Dendritic cell treated with granulocyte-macrophage colony-stimulating factor and Interleukin-4, amounts not matched to agents 40 ng/mL and 50 ng/mL, for 4 days (primary cell): ENCODE results near the gene CPT1A.
"Not testable (repeated sequence)": the region's sequence is repeated elsewhere in the genome, so short reads cannot be mapped to it uniquely, and the experiment has no call there.

Experiments used
- H3K27ac Mint-ChIP-seq: one replicate; pipeline ENCODE4 v1.8.0; 2022; ENCODE audit warnings: mild to moderate bottlenecking, mixed read lengths
- H3K27me3 Mint-ChIP-seq: one replicate; pipeline ENCODE4 v1.8.0; 2022; ENCODE audit warnings: mild to moderate bottlenecking, mixed read lengths
- H3K36me3 Mint-ChIP-seq: one replicate; pipeline ENCODE4 v1.8.0; 2022; ENCODE audit warnings: low read depth, mixed read lengths
- H3K4me1 Mint-ChIP-seq: one replicate; pipeline ENCODE4 v1.8.0; 2022; ENCODE audit warnings: low read depth, mixed read lengths
- H3K4me3 Mint-ChIP-seq: one replicate; pipeline ENCODE4 v1.8.0; 2022; ENCODE audit warnings: mild to moderate bottlenecking, moderate library complexity, mixed read lengths
- H3K9me3 Mint-ChIP-seq: one replicate; pipeline ENCODE4 v1.8.0; 2022; ENCODE audit warnings: mixed read lengths
- intact Hi-C: fragments of 100-400 bp; cut with micrococcal nuclease; formaldehyde crosslinking; loops from one replicate; pipeline ENCODE4 v1.15.0; 2022

The CPT1A gene

GRCh38 chr11:68863553-68864265 is 22.0 kb upstream of the CPT1A start:
- Mint-ChIP-seq H3K4me3 (no peak overlapping the region), H3K27ac (no peak overlapping the region), H3K4me1 (no peaks in the 10 kb centered on the region), H3K27me3 (peaks cover 5% of the 10 kb centered on the region), H3K9me3 (peaks cover 10% of the 10 kb centered on the region), H3K36me3 (no peaks in the 10 kb centered on the region)
- intact Hi-C loops, result no loop called here

- Mint-ChIP-seq H3K4me3 (no peak overlapping the region), H3K9me3 (peaks cover 10% of the 10 kb centered on the region), H3K36me3 (no peaks in the 10 kb centered on the region), H3K4me1 (no peaks in the 10 kb centered on the region), H3K27ac (no peak overlapping the region), H3K27me3 (no peaks in the 10 kb centered on the region)
- intact Hi-C loops, result no loop called here
Measured at GRCh38 chr11:68862421-68862820, 20.7 kb upstream of the CPT1A start.

- H3K9me3 Mint-ChIP-seq, result peaks cover 9% of the 10 kb centered on the region
- no peaks in the 10 kb centered on the region for H3K36me3 Mint-ChIP-seq
- H3K4me1 Mint-ChIP-seq, result peaks cover 5% of the 10 kb centered on the region
- no peak overlapping the region for H3K4me3 Mint-ChIP-seq
- no peak overlapping the region for H3K27ac Mint-ChIP-seq
- peaks cover 7% of the 10 kb centered on the region for H3K27me3 Mint-ChIP-seq
- intact Hi-C loops, result no loop called here
Measured at GRCh38 chr11:68859123-68859522, 17.4 kb upstream of the CPT1A start.

- no peak overlapping the region for H3K4me3 Mint-ChIP-seq
- H3K27me3 Mint-ChIP-seq, result peaks cover 24% of the 10 kb centered on the region
- intact Hi-C loops, result no loop called here
- no peak overlapping the region for H3K27ac Mint-ChIP-seq
- peaks cover 5% of the 10 kb centered on the region for H3K4me1 Mint-ChIP-seq
- no peaks in the 10 kb centered on the region for H3K9me3 Mint-ChIP-seq
- H3K36me3 Mint-ChIP-seq, result no peaks in the 10 kb centered on the region
Measured at GRCh38 chr11:68857037-68857586, 15.4 kb upstream of the CPT1A start.

- H3K4me1 Mint-ChIP-seq, H3K36me3 Mint-ChIP-seq, H3K27ac Mint-ChIP-seq, H3K9me3 Mint-ChIP-seq, intact Hi-C loops, H3K4me3 Mint-ChIP-seq: not testable (repeated sequence)
- H3K27me3 Mint-ChIP-seq, result peaks cover 25% of the 10 kb centered on the region
Measured at GRCh38 chr11:68856425-68857030, 14.8 kb upstream of the CPT1A start.

- intact Hi-C loops, result no loop called here
- H3K4me3 Mint-ChIP-seq, result peak overlapping the region; percentile 77
- no peaks in the 10 kb centered on the region for H3K36me3 Mint-ChIP-seq
- H3K27me3 Mint-ChIP-seq, result peaks cover 25% of the 10 kb centered on the region
- H3K27ac Mint-ChIP-seq, result peak overlapping the region; percentile 79
- H3K4me1 Mint-ChIP-seq, result peaks cover 5% of the 10 kb centered on the region
- H3K9me3 Mint-ChIP-seq, result no peaks in the 10 kb centered on the region
Measured at GRCh38 chr11:68855205-68855981, 13.7 kb upstream of the CPT1A start.

- intact Hi-C loops, result no loop called here
- peaks cover 5% of the 10 kb centered on the region for H3K4me1 Mint-ChIP-seq
- peak overlapping the region; percentile 79 for H3K27ac Mint-ChIP-seq
- no peaks in the 10 kb centered on the region for H3K36me3 Mint-ChIP-seq
- no peaks in the 10 kb centered on the region for H3K9me3 Mint-ChIP-seq
- peaks cover 25% of the 10 kb centered on the region for H3K27me3 Mint-ChIP-seq
- peak overlapping the region; percentile 77 for H3K4me3 Mint-ChIP-seq
Measured at GRCh38 chr11:68854273-68854958, 12.7 kb upstream of the CPT1A start.

GRCh38 chr11:68852628-68853027 is 10.9 kb upstream of the CPT1A start:
- Mint-ChIP-seq H3K36me3 (no peaks in the 10 kb centered on the region), H3K27ac (no peak overlapping the region), H3K4me3 (no peak overlapping the region), H3K4me1 (peaks cover 5% of the 10 kb centered on the region), H3K27me3 (peaks cover 29% of the 10 kb centered on the region), H3K9me3 (no peaks in the 10 kb centered on the region)
- intact Hi-C loops, result no loop called here

GRCh38 chr11:68848429-68848828 is 6.7 kb upstream of the CPT1A start:
- no peak overlapping the region for H3K4me3 Mint-ChIP-seq
- H3K4me1 Mint-ChIP-seq, result peaks cover 9% of the 10 kb centered on the region
- no peak overlapping the region for H3K27ac Mint-ChIP-seq
- H3K9me3 Mint-ChIP-seq, result no peaks in the 10 kb centered on the region
- no peaks in the 10 kb centered on the region for H3K36me3 Mint-ChIP-seq
- intact Hi-C loops, result no loop called here
- peaks cover 27% of the 10 kb centered on the region for H3K27me3 Mint-ChIP-seq

GRCh38 chr11:68847395-68847794 is 5.7 kb upstream of the CPT1A start:
- intact Hi-C loops, result no loop called here
- no peaks in the 10 kb centered on the region for H3K36me3 Mint-ChIP-seq
- no peak overlapping the region for H3K27ac Mint-ChIP-seq
- peaks cover 17% of the 10 kb centered on the region for H3K4me1 Mint-ChIP-seq
- no peak overlapping the region for H3K4me3 Mint-ChIP-seq
- H3K27me3 Mint-ChIP-seq, result peaks cover 16% of the 10 kb centered on the region
- no peaks in the 10 kb centered on the region for H3K9me3 Mint-ChIP-seq

- H3K4me1 Mint-ChIP-seq, result peaks cover 17% of the 10 kb centered on the region
- intact Hi-C loops, result no loop called here
- H3K9me3 Mint-ChIP-seq, result no peaks in the 10 kb centered on the region
- no peak overlapping the region for H3K4me3 Mint-ChIP-seq
- H3K27ac Mint-ChIP-seq, result no peak overlapping the region
- H3K36me3 Mint-ChIP-seq, result no peaks in the 10 kb centered on the region
- peaks cover 15% of the 10 kb centered on the region for H3K27me3 Mint-ChIP-seq
Measured at GRCh38 chr11:68845351-68846002, 3.8 kb upstream of the CPT1A start.

- Mint-ChIP-seq H3K27ac (no peak overlapping the region), H3K9me3 (no peaks in the 10 kb centered on the region), H3K4me1 (peaks cover 20% of the 10 kb centered on the region), H3K27me3 (peaks cover 15% of the 10 kb centered on the region), H3K36me3 (no peaks in the 10 kb centered on the region), H3K4me3 (no peak overlapping the region)
- intact Hi-C loops, result no loop called here
Measured at GRCh38 chr11:68844801-68845200, 3.1 kb upstream of the CPT1A start.

- Mint-ChIP-seq H3K27me3 (peaks cover 15% of the 10 kb centered on the region), H3K4me3 (no peak overlapping the region), H3K27ac (peak overlapping the region; percentile 84), H3K4me1 (peaks cover 25% of the 10 kb centered on the region), H3K9me3 (no peaks in the 10 kb centered on the region), H3K36me3 (no peaks in the 10 kb centered on the region)
- intact Hi-C loops, result no loop called here
Measured at GRCh38 chr11:68844376-68844775, 2.7 kb upstream of the CPT1A start.
